Endothelial cell of umbilical vein (primary cell): ENCODE results near the gene NR4A3.

Source experiments
- CTCF ChIP-seq, 2 donors: IDR thresholded peaks; 1 replicate in 1 of 2; 2 replicates in 1 of 2; pipeline ENCODE4 v1.5.1; 2011; ENCODE audit warnings: low read length in 2 of 2, mild to moderate bottlenecking in 2 of 2, moderate library complexity in 2 of 2, control low read depth in 1 of 2, inconsistent platforms in 1 of 2, low read depth in 1 of 2; ENCODE audit not compliant: insufficient read depth in 1 of 2; ENCODE audit errors: extremely low read depth in 1 of 2
- EZH2 ChIP-seq: IDR thresholded peaks from 2 replicates; pipeline ENCODE4 v1.6.1; 2012; ENCODE audit warnings: borderline replicate concordance, low read depth, mild to moderate bottlenecking, moderate library complexity, low read length, inconsistent platforms; ENCODE audit not compliant: severe bottlenecking
- JUN ChIP-seq: IDR thresholded peaks from 2 replicates; pipeline ENCODE4 v1.6.1; 2011; ENCODE audit warnings: borderline replicate concordance, low read depth; ENCODE audit not compliant: insufficient read length, insufficient read depth
- MAX ChIP-seq: IDR thresholded peaks from 2 replicates; pipeline ENCODE4 v1.6.1; 2011; ENCODE audit not compliant: insufficient read depth, insufficient read length
- MYC ChIP-seq: IDR thresholded peaks from one replicate; pipeline ENCODE4 v1.6.1; 2011; ENCODE audit warnings: mild to moderate bottlenecking, low read depth, low read length
- POLR2AphosphoS5 ChIP-seq: IDR thresholded peaks from 2 replicates; pipeline ENCODE4 v1.6.1; 2012; ENCODE audit warnings: low read depth, mild to moderate bottlenecking, control low read depth, low read length, moderate library complexity; ENCODE audit not compliant: insufficient read depth

GRCh38 chr9:99855467-99856176 is 33.9 kb downstream of the NR4A3 start:
- no peak for TF ChIP-seq CTCF (IDR thresholded peaks at IDR 0.05; ENCODE audit: extremely low read depth in 1 of 2, insufficient read depth in 1 of 2, low read depth in 1 of 2, low read length in 2 of 2)
- no peak for TF ChIP-seq POLR2AphosphoS5
- no peak for TF ChIP-seq EZH2
- no peak for TF ChIP-seq MYC
- TF ChIP-seq MAX: no peak
- TF ChIP-seq JUN: no peak
